Right lobe of liver (tissue), 6 donors: ENCODE measurements around the gene SCMH1. TPM values are rescaled to one million over a fixed set of nuclear protein-coding genes. Genes with fewer than 3 reads are reported as not detected.

ENCODE experiments used
- ATAC-seq, 4 donors: fragments of 200-7000 bp; cut with Tn5 transposase; one replicate each; pipeline ENCODE4 v1.9.1; 2020; ENCODE audit warnings: mild to moderate bottlenecking in 4 of 4, moderate library complexity in 4 of 4
- DNase-seq, 3 donors: peaks; one replicate each; pipeline ENCODE4 v3.0.0-alpha.2; 2020
- H3K27ac ChIP-seq, 3 donors: fragments of 200-600 bp; one replicate each; pipeline ENCODE4 v1.8.0; 2022
- H3K27me3 ChIP-seq, 2 donors: fragments of 200-600 bp; one replicate each; pipeline ENCODE4 v1.8.0; 2022
- H3K36me3 ChIP-seq, 4 donors: fragments of 200-600 bp; sonication (generic) in 1 of 4; one replicate each; pipeline versions ENCODE4 v1.5.1 to v1.8.0; 2017 to 2022; ENCODE audit warnings: control low read depth in 1 of 4
- H3K4me1 ChIP-seq, 4 donors: fragments of 200-600 bp; sonication (generic) in 1 of 4; one replicate each; pipeline versions ENCODE4 v1.5.1 to v1.8.0; 2017 to 2022; ENCODE audit warnings: control low read depth in 1 of 4
- H3K4me3 ChIP-seq, 3 donors: fragments of 200-600 bp; one replicate each; pipeline ENCODE4 v1.8.0; 2022
- H3K9me3 ChIP-seq, 4 donors: fragments of 200-600 bp; sonication (generic) in 1 of 4; one replicate each; pipeline versions ENCODE4 v1.5.1 to v1.8.0; 2017 to 2022; ENCODE audit warnings: control low read depth in 1 of 4
- CTCF ChIP-seq, 4 donors: fragments of 200-600 bp in 3 of 4; fragments of 450-650 bp in 1 of 4; IDR thresholded peaks; one replicate each; pipeline versions ENCODE4 v1.5.1 to v1.8.0; 2016 to 2022; ENCODE audit warnings: antibody characterized with exemption in 4 of 4, mild to moderate bottlenecking in 2 of 4
- POLR2A ChIP-seq: fragments of 450-650 bp; IDR thresholded peaks from one replicate; pipeline ENCODE4 v1.6.1; 2017; ENCODE audit warnings: antibody characterized with exemption, mild to moderate bottlenecking
- WGBS: methylation state at CpG from one replicate; pipeline ENCODE4 v1.1.6; 2018; ENCODE audit warnings: low coverage, low lambda C conversion rate; ENCODE audit not compliant: insufficient coverage; ENCODE audit errors: missing lambda C conversion rate; 5-methylcytosine and 5-hydroxymethylcytosine counted together
- intact Hi-C, 2 donors: fragments of 100-400 bp; cut with DNase I; formaldehyde crosslinking; loops; one replicate each; pipeline versions ENCODE4 v1.11.2 to v1.14.1; 2022
- total RNA-seq, 6 experiments: library from RNA; depleted of rRNA in 2 of 6; stranded (reverse); fragments of >200 nt in 2 of 6; fragmentation: NEBNext Ultra II Directional in 3 of 6; extraction: Animal tissue kit (Norgen Biotek cat#: 25700) in 3 of 6; gene quantifications; one replicate each; pipeline versions ENCODE4 v1.1.0 to v1.2.4, GENCODE V29; 2016 to 2023
- donor health status: DM: no; HTN: yes; CAD: no.
- donor health status: DM: no; HTN: no; CAD: no.
- donor health status: DM: no; HTN: no; CAD: no.
- donor health status: DM: no; HTN: yes; CAD: no.
- donor health status: DM: no; HTN: yes; CAD: no.

SCMH1 gene
- total RNA-seq, 6 experiments from 2014 or later = 6.6 to 16.9 (median 13.1) TPM

DNA sequence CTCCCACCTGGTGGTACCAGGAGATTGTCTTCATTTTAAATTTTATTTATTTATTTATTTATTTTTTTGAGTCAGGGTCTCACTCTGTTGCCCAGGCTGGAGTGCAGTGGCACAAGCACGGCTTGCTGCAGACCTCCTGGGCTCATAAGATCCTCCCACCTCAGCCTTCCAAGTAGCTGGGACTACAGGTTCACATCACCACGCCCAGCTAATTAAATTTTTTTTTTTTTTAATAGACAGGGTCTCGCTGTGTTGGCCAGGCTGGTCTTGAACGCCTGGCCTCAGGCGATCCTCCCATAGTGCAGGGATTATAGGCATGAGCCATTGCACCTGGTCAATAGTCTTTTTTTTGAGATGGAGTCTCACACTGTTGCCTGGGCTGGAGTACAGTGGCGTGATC is 229.1 kb downstream of the SCMH1 start:
- Histone ChIP-seq H3K9me3 (no peaks in the 10 kb centered on the region), H3K27ac (no peak overlapping the region), H3K4me1 (no peaks in the 10 kb centered on the region), H3K4me3 (no peak overlapping the region), H3K27me3 (no peaks in the 10 kb centered on the region), H3K36me3 (peaks cover 0 to 90% (median 34%) of the 10 kb centered on the region in 4 donors)
- DNase-seq = no peak
- intact Hi-C loops = no loop called here
- WGBS = 96% methylated on average over 5 of the region's 6 CpGs
- no peak for ATAC-seq
- TF ChIP-seq POLR2A (no peak), CTCF (IDR thresholded peaks at IDR 0.05) (no peak)

GRCh38 chr1:41010345-41010744 is 231.8 kb downstream of the SCMH1 start:
- no peak overlapping the region for H3K27ac ChIP-seq
- WGBS = 100% methylated on average over 1 of the region's 1 CpG
- H3K4me1 ChIP-seq = no peaks in the 10 kb centered on the region
- no peak overlapping the region for H3K4me3 ChIP-seq
- no peaks in the 10 kb centered on the region for H3K9me3 ChIP-seq
- H3K36me3 ChIP-seq = peaks cover 0 to 98% (median 46%) of the 10 kb centered on the region in 4 donors
- ATAC-seq = no peak
- intact Hi-C loops = no loop called here
- no peak for DNase-seq
- TF ChIP-seq CTCF (IDR thresholded peaks at IDR 0.05) (no peak), POLR2A (no peak)
- no peaks in the 10 kb centered on the region for H3K27me3 ChIP-seq

- 93% methylated on average over 7 of the region's 8 CpGs for WGBS
- ATAC-seq (no peak), DNase-seq (no peak)
- intact Hi-C loops = no loop called here
- peaks cover 0 to 99% (median 49%) of the 10 kb centered on the region in 4 donors for H3K36me3 ChIP-seq
- no peak overlapping the region for H3K4me3 ChIP-seq
- no peaks in the 10 kb centered on the region for H3K27me3 ChIP-seq
- TF ChIP-seq POLR2A (no peak), CTCF (IDR thresholded peaks at IDR 0.05) (no peak)
- no peaks in the 10 kb centered on the region for H3K4me1 ChIP-seq
- no peaks in the 10 kb centered on the region for H3K9me3 ChIP-seq
- H3K27ac ChIP-seq = no peak overlapping the region
These were observed 232.6 kb downstream of the SCMH1 start for GRCh38 chr1:41009466-41009865.

DNA sequence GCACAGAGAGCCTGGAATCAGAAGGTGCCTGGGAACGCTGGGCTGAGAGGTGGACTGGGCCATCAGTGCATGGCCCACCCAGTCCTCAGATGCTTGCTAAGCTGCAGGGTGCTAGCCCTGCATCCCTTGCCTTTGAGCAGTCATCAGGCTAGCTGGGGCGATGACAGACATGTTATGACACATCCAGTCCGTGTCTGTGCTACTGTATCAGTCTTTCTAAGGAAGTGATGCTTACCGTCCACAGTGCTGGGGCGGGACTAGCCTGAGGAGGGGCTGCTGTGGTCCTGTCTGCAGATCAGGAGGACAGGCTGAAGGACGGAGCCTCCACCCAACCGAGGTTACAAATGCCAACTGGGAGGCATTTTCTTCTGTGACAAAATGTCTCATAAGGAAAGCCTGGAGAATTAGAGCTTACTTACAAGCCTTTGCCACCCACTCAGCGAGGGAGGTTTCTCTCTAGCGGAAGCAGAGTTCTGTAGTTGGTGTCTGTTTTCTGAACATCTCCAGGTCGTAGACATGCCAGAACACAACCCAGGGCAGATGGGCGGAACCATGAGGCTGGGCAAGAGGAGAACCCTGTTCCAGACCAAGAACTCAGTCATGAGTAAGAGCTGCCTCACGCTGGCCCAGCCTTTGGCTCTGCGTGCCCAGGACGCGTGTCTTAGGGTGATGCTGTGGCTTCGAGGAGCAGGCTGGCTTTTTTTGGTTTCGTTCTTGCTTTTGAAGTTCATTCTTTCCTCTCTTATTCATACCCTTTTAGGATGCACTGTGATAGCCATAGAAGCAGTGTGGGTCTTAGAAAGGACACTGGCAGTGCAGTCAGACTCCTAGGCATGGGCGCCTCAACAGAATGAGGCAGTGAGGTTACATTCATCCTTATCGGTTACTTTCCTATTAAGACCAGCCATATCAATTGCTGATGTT is 234.9 kb downstream of the SCMH1 start:
- Histone ChIP-seq H3K9me3 (no peaks in the 10 kb centered on the region), H3K4me3 (no peak overlapping the region), H3K36me3 (peaks cover 0 to 100% (median 55%) of the 10 kb centered on the region in 4 donors), H3K4me1 (peaks cover 0 to 12% (median 6%) of the 10 kb centered on the region in 4 donors), H3K27me3 (no peaks in the 10 kb centered on the region), H3K27ac (no peak overlapping the region)
- 88% methylated on average over 5 of the region's 19 CpGs for WGBS
- TF ChIP-seq POLR2A (no peak), CTCF (IDR thresholded peaks at IDR 0.05) (no peak)
- DNase-seq (no peak), ATAC-seq (no peak)
- intact Hi-C loops = no loop called here
